ENCODE measurements around the gene CFL1. TPM values are rescaled to one million over a fixed set of nuclear protein-coding genes. Genes with fewer than 3 reads are reported as not detected.

CFL1 gene
- total and polyA plus RNA-seq, 2 experiments from 2014 or later: 1,393 to 2,124 TPM

DNA sequence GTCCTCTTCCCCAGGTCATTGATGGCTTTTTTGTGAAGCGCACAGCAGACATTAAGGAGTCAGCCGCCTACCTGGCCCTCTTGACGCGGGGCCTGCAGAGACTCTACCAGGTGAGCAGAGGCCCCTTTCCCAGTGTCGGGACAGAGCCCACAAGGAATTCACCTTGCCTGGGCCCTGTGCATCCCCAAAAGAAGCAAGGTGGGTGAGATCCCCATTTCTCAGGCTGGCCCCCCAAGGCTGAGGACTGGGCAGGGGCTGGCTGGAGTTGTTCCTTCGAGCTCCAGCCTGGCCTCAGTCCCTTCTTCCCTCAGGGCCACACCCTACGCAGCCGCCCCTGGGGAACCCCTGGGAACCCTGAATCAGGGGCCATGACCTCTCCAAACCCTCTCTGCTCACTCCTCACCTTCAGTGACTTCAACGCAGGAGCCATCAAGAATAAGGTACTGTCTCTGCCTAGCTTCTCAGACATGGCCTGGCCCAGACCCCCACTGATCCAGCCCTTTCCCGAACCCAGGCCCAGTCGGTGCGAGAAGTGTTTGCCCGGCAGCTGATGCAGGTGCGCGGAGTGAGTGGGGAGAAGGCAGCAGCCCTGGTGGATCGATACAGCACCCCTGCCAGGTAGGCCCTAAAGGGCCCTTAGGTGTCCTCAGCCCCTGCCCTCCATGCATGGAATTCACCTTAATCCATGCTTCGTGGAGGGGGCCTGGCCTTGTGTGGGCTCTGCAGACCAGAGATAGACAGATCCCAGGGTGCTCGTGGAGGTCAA lies 6.9 kb upstream of the CFL1 start:
- H3K4me3 ChIP-seq: no peak overlapping the region
- peaks cover 2% of the 10 kb centered on the region; the same call in 2 of the 3 replicates for H3K9me3 Mint-ChIP-seq
- TF ChIP-seq, protein P1, sequence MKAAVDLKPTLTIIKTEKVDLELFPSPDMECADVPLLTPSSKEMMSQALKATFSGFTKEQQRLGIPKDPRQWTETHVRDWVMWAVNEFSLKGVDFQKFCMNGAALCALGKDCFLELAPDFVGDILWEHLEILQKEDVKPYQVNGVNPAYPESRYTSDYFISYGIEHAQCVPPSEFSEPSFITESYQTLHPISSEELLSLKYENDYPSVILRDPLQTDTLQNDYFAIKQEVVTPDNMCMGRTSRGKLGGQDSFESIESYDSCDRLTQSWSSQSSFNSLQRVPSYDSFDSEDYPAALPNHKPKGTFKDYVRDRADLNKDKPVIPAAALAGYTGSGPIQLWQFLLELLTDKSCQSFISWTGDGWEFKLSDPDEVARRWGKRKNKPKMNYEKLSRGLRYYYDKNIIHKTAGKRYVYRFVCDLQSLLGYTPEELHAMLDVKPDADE (IDR thresholded peaks at IDR 0.05): no peak
- TF ChIP-seq, protein P2, sequence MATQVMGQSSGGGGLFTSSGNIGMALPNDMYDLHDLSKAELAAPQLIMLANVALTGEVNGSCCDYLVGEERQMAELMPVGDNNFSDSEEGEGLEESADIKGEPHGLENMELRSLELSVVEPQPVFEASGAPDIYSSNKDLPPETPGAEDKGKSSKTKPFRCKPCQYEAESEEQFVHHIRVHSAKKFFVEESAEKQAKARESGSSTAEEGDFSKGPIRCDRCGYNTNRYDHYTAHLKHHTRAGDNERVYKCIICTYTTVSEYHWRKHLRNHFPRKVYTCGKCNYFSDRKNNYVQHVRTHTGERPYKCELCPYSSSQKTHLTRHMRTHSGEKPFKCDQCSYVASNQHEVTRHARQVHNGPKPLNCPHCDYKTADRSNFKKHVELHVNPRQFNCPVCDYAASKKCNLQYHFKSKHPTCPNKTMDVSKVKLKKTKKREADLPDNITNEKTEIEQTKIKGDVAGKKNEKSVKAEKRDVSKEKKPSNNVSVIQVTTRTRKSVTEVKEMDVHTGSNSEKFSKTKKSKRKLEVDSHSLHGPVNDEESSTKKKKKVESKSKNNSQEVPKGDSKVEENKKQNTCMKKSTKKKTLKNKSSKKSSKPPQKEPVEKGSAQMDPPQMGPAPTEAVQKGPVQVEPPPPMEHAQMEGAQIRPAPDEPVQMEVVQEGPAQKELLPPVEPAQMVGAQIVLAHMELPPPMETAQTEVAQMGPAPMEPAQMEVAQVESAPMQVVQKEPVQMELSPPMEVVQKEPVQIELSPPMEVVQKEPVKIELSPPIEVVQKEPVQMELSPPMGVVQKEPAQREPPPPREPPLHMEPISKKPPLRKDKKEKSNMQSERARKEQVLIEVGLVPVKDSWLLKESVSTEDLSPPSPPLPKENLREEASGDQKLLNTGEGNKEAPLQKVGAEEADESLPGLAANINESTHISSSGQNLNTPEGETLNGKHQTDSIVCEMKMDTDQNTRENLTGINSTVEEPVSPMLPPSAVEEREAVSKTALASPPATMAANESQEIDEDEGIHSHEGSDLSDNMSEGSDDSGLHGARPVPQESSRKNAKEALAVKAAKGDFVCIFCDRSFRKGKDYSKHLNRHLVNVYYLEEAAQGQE (IDR thresholded peaks at IDR 0.05; ENCODE audit: unreplicated experiment): no peak
- TF ChIP-seq STAT1 (IDR thresholded peaks at IDR 0.05; ENCODE audit: unreplicated experiment) (no peak), ZNF331 (CRISPR knock-in tag; IDR thresholded peaks at IDR 0.05; ENCODE audit: low read depth) (no peak)
- H4K20me1 ChIP-seq (replicated peaks; ENCODE audit: insufficient read depth): peaks cover 6% of the 10 kb centered on the region; the same call in 1 of the 2 replicates
- no peak overlapping the region for H3K4me3 Mint-ChIP-seq
- H3K27me3 ChIP-seq (ENCODE audit: insufficient read depth): peaks cover 13% of the 10 kb centered on the region; the same call in 1 of the 2 replicates
- peaks cover 8% of the 10 kb centered on the region; the same call in 1 of the 2 replicates for H3K4me1 ChIP-seq (ENCODE audit: insufficient read depth)
- H3K36me3 Mint-ChIP-seq (ENCODE audit: low read depth): peaks cover 39% of the 10 kb centered on the region
- peaks cover 4% of the 10 kb centered on the region; the same call in 1 of the 2 replicates for H3K36me3 ChIP-seq (ENCODE audit: insufficient read depth)
- DNase-seq (ENCODE audit: low spot score) (no peak), ATAC-seq (no peak)
- no peak overlapping the region for H3K27ac ChIP-seq (ENCODE audit: low read depth)
- peaks cover 16% of the 10 kb centered on the region for H3K4me1 Mint-ChIP-seq
- H3K27ac Mint-ChIP-seq: no peak overlapping the region
- H3K27me3 Mint-ChIP-seq (ENCODE audit: insufficient read depth, low read depth, poor library complexity): peaks cover 33% of the 10 kb centered on the region
- no peaks in the 10 kb centered on the region for H3K9me2 ChIP-seq (ENCODE audit: insufficient read depth)
- H3K4me2 ChIP-seq: no peak overlapping the region
- H3F3A ChIP-seq (replicated peaks; ENCODE audit: low read depth): peaks cover 27% of the 10 kb centered on the region
- no peak overlapping the region for H2AFZ ChIP-seq
- H3K79me2 ChIP-seq (replicated peaks; ENCODE audit: insufficient read depth): peaks cover 11% of the 10 kb centered on the region

DNA sequence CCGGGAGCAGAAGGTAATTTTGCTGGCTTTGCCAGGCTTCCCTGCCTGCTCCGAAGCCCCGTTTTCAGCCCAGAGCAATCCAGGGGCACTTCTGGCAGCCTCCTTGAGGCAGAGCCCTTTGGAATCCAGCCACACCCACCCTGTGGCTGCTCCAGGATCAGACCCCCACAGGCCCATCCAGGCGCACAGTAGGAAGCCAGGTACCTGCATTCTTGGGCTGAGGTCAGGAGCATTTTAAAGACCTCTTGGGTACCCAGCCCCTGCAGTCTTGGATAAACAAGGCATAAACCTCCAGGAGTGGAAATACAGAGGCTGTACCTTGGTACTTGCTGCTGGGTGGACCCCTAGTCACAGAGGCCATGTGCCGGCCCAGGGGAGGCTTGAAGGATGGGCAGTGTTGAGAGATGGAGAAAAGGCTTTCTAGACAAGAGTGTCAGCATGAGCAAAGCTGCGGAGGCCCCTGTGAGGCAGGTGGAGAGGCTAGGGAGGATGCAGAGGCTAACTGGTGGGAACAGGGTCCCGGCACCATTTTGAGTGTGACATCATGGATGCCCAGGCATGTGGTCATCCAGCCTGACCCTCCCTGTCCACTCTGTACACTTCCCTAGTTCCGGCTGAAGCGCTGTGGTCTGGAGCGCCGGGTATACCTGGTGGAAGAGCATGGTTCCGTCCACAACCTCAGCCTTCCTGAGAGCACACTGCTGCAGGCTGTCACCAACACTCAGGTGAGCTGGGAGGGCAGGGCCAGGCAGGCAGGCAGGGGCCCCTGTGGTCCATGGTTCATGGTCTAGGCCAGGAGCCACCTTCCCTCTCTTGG lies 6.1 kb upstream of the CFL1 start:
- H3K36me3 ChIP-seq (ENCODE audit: insufficient read depth): peaks cover 4% of the 10 kb centered on the region; the same call in 1 of the 2 replicates
- TF ChIP-seq POLR2AphosphoS5 (IDR thresholded peaks at IDR 0.05; ENCODE audit: low read depth) (no peak), JUNB (IDR thresholded peaks at IDR 0.05; ENCODE audit: unreplicated experiment) (no peak), EZH2 (IDR thresholded peaks at IDR 0.05; ENCODE audit: low read depth, unreplicated experiment) (no peak)
- TF ChIP-seq, protein P3, sequence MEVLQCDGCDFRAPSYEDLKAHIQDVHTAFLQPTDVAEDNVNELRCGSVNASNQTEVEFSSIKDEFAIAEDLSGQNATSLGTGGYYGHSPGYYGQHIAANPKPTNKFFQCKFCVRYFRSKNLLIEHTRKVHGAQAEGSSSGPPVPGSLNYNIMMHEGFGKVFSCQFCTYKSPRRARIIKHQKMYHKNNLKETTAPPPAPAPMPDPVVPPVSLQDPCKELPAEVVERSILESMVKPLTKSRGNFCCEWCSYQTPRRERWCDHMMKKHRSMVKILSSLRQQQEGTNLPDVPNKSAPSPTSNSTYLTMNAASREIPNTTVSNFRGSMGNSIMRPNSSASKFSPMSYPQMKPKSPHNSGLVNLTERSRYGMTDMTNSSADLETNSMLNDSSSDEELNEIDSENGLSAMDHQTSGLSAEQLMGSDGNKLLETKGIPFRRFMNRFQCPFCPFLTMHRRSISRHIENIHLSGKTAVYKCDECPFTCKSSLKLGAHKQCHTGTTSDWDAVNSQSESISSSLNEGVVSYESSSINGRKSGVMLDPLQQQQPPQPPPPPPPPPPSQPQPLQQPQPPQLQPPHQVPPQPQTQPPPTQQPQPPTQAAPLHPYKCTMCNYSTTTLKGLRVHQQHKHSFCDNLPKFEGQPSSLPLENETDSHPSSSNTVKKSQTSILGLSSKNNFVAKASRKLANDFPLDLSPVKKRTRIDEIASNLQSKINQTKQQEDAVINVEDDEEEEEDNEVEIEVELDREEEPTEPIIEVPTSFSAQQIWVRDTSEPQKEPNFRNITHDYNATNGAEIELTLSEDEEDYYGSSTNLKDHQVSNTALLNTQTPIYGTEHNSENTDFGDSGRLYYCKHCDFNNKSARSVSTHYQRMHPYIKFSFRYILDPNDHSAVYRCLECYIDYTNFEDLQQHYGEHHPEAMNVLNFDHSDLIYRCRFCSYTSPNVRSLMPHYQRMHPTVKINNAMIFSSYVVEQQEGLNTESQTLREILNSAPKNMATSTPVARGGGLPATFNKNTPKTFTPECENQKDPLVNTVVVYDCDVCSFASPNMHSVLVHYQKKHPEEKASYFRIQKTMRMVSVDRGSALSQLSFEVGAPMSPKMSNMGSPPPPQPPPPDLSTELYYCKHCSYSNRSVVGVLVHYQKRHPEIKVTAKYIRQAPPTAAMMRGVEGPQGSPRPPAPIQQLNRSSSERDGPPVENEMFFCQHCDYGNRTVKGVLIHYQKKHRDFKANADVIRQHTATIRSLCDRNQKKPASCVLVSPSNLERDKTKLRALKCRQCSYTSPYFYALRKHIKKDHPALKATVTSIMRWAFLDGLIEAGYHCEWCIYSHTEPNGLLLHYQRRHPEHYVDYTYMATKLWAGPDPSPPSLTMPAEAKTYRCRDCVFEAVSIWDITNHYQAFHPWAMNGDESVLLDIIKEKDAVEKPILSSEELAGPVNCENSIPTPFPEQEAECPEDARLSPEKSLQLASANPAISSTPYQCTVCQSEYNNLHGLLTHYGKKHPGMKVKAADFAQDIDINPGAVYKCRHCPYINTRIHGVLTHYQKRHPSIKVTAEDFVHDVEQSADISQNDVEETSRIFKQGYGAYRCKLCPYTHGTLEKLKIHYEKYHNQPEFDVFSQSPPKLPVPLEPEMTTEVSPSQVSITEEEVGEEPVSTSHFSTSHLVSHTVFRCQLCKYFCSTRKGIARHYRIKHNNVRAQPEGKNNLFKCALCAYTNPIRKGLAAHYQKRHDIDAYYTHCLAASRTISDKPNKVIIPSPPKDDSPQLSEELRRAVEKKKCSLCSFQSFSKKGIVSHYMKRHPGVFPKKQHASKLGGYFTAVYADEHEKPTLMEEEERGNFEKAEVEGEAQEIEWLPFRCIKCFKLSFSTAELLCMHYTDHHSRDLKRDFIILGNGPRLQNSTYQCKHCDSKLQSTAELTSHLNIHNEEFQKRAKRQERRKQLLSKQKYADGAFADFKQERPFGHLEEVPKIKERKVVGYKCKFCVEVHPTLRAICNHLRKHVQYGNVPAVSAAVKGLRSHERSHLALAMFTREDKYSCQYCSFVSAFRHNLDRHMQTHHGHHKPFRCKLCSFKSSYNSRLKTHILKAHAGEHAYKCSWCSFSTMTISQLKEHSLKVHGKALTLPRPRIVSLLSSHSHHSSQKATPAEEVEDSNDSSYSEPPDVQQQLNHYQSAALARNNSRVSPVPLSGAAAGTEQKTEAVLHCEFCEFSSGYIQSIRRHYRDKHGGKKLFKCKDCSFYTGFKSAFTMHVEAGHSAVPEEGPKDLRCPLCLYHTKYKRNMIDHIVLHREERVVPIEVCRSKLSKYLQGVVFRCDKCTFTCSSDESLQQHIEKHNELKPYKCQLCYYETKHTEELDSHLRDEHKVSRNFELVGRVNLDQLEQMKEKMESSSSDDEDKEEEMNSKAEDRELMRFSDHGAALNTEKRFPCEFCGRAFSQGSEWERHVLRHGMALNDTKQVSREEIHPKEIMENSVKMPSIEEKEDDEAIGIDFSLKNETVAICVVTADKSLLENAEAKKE (CRISPR knock-in tag; IDR thresholded peaks at IDR 0.05): no peak

More for the DNA sequence above, 6.1 kb upstream of the CFL1 start:
- H4K20me1 ChIP-seq (replicated peaks; ENCODE audit: insufficient read depth): peaks cover 6% of the 10 kb centered on the region; the same call in 1 of the 2 replicates
- Mint-ChIP-seq H3K27me3 (ENCODE audit: insufficient read depth, low read depth, poor library complexity) (peaks cover 34% of the 10 kb centered on the region), H3K27ac (no peak overlapping the region), H3K4me1 (peaks cover 16% of the 10 kb centered on the region), H3K4me3 (no peak overlapping the region), H3K36me3 (ENCODE audit: low read depth) (peaks cover 39% of the 10 kb centered on the region), H3K9me3 (peaks cover 4% of the 10 kb centered on the region; the same call in 2 of the 3 replicates)
- DNase-seq (ENCODE audit: low spot score): no peak
- no peak overlapping the region for H3K4me2 ChIP-seq
- H3K9me2 ChIP-seq (ENCODE audit: insufficient read depth): no peaks in the 10 kb centered on the region
- ATAC-seq: no peak
- peaks cover 11% of the 10 kb centered on the region for H3K79me2 ChIP-seq (replicated peaks; ENCODE audit: insufficient read depth)
- peaks cover 8% of the 10 kb centered on the region; the same call in 1 of the 2 replicates for H3K27me3 ChIP-seq (ENCODE audit: insufficient read depth)
- H3F3A ChIP-seq (replicated peaks; ENCODE audit: low read depth): peaks cover 27% of the 10 kb centered on the region
- H2AFZ ChIP-seq: no peak overlapping the region
- no peak overlapping the region for H3K27ac ChIP-seq (ENCODE audit: low read depth)
- no peak overlapping the region for H3K4me3 ChIP-seq
- H3K4me1 ChIP-seq (ENCODE audit: insufficient read depth): peaks cover 8% of the 10 kb centered on the region; the same call in 1 of the 2 replicates

All from GM23338 (cell line).